22Rv1 (cell line): ENCODE data around the gene CD40LG.

Source experiments
- CTCF ChIP-seq: fragments of 450-650 bp; IDR thresholded peaks from 2 replicates; pipeline ENCODE4 v1.5.1; 2017; ENCODE audit warnings: mild to moderate bottlenecking
- ZFX ChIP-seq: fragments of 450-650 bp; IDR thresholded peaks from 2 replicates; pipeline ENCODE4 v1.6.1; 2017; ENCODE audit warnings: antibody characterized with exemption, borderline replicate concordance

- TF ChIP-seq CTCF (no peak), ZFX (no peak)
These were observed 49.3 kb upstream of the CD40LG start for GRCh38 chrX:136598631-136599030.
